GM18498 (cell line): ENCODE measurements around the gene KIF6.

Experiments used
- ATAC-seq: cut with Tn5 transposase; IDR thresholded peaks from one replicate; pipeline ENCODE4 v1.9.1; 2021; ENCODE audit warnings: mild to moderate bottlenecking, moderate library complexity; ENCODE audit not compliant: unreplicated experiment

Gene KIF6

GRCh38 chr6:39558591-39559190, 166.5 kb downstream of the KIF6 start:
- no peak for ATAC-seq

DNA sequence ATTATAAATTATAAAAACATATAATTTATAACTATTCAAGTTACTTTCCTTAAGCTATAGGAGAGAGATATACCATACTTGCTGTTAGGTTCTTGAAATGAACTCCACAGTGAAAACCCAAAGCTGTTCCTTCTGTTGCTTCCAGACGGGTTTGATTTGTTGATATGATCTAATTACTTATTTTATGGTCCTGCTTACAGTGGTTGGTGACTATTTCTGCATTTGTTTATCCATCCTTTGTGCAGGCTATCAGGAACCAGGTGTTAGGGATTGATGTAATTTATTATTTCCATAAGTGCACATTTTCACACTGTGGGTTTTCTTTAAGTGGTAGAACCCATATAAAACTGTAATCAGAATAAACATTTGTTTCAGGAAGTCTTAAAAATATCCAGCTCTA, 167.1 kb downstream of the KIF6 start:
- ATAC-seq = no peak

DNA sequence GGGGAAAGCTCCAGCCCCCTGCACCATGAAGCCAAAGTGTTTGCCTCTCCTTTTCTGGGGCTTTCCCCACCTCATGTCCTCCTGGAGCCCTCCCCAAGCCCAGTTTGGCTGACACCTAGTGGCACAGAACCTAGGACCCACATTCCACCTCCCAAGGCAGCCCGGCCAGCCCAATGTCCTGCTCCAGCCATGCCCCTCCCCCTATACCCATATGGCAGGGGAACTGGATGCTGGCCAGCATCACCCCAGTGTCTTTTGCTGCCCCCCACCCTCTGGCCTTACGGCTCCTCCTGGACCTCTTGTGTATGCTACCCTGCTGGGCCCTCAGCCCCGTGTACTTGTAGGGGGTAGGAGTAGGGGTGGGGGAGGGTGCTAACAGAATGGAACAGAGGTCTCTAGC, 170.1 kb downstream of the KIF6 start:
- ATAC-seq = no peak

DNA sequence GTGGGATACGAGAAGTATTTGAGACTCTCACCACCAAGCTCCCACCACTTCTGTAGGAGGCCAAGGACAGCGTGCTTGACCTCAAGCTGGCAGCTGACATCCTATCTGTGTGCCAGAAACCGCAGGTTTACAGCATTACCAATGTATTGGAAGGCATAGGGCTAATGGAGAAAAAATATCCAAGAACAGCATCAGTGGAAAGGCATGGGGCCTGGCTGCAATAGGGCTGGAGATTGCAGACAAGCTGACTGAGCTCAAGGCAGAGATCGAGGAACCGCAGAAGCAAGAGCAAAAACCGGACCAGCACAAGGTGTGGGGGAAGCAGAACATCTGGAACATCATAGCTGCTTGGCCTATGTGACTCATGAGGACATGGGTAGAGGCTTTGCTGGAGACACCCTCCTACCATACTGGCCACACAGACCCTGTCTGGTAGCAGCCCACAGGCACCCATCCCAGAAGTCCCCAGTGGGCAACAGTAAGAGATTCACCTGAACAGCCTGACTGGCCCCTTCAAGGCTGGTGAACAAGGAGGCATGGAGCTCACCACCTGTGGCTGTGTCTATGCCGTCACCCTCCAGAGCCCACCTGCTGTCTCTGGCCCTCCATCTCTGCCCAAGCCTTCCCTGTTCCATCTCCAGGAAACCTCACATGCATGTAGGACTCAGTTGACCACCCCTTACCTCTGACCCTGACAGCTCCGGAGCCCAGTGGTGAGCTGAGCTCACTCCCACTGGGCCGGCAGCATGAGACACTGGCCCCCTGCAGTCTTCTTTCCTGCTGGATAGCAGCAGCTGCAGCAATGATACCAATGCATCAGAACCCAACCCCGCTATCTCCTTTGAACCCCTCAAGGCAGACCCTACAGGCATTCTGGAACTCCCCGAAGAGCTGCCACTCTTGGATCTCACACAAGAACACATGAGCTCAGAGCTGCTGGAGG, 171.1 kb downstream of the KIF6 start:
- no peak for ATAC-seq

DNA sequence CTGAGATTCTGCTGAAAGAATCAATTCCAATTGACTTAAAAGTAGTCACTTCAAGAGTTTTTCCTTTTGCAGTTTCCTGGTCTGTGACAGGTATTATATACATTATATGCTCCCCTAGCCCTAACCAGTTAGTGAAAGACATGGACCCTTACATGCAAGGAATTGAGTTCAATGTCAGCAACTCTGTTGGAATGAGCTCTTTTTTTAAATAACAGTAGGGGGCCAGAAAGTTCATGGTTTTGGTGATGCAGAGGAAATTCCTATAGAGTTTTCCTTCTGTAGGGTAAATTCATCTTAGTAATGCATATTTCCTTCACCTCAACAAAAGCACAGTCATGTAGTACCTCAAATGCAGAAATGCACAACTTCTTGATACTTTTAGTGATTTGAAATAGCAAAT, 172.2 kb downstream of the KIF6 start:
- no peak for ATAC-seq

DNA sequence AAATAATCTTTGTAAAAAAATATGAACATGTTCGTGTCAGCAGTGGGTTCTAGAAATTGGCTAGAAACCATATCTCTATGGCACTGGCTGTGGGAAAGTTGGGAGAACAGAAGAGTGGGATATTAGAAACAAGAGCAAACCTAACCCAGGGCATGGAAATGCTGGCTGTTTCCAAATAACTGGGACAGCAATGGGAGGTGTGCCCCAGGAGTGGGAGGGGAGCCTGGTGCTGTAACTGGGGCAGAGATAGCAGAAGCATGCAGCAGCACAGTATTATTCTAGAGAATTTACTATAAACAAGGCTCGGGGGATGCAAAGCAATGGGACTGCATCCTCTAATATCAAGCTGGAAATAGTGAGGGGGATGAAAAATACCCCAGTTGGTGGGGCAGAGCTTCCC, 175.0 kb downstream of the KIF6 start:
- ATAC-seq = no peak

GRCh38 chr6:39546731-39547130, 178.5 kb downstream of the KIF6 start:
- no peak for ATAC-seq

- ATAC-seq = no peak
Observed at GRCh38 chr6:39543950-39544349, 181.3 kb downstream of the KIF6 start.

GRCh38 chr6:39543095-39543494, 182.1 kb downstream of the KIF6 start:
- no peak for ATAC-seq

DNA sequence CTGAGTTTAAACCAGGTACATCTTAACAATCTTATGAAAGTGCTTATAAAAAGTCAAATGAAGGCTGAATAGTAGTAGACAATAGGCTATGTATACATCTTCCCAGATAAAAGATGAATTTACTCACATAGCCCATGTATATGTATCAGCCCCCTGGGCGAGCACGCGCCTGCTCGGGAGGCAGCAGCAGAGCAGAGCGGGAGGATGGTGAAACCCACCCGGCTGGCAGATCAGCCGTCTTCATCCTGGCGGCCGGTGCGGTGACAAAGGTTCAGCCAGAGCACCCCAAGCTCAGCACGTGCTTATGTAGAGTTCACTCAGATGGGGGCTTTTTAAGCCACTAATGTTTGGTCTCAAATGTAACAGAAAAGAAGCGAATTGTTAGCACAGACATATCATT, 184.8 kb downstream of the KIF6 start:
- ATAC-seq = no peak

- peak; percentile 97 for ATAC-seq
Observed at GRCh38 chr6:39530201-39530759, 194.9 kb downstream of the KIF6 start.

- no peak for ATAC-seq
Observed at GRCh38 chr6:39527792-39528564, 197.2 kb downstream of the KIF6 start.

- no peak for ATAC-seq
Observed at GRCh38 chr6:39524007-39524406, 201.2 kb downstream of the KIF6 start.

- no peak for ATAC-seq
Observed at GRCh38 chr6:39521958-39522357, 203.2 kb downstream of the KIF6 start.

- ATAC-seq = no peak
Observed at GRCh38 chr6:39520916-39521315, 204.3 kb downstream of the KIF6 start.

GRCh38 chr6:39520411-39520810, 204.8 kb downstream of the KIF6 start:
- no peak for ATAC-seq

GRCh38 chr6:39518221-39518620, 207.0 kb downstream of the KIF6 start:
- no peak for ATAC-seq

DNA sequence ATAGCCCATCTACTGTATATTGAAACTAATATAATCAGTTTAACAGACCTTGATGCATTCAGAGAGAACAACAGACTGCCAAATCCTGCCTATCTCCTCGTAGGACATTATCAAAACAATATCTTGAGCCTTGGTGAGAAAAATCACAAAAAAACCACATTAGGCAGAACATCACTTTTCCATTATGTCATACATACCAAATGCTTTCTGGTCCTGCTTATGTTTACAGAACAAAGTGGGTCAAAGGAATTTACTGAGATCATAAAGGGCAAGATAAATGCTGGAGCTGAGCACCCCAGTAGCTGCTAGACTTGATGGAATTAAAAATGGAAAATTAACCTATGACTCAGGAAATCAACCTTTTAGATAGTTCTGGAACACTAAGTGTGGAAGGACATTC, 207.5 kb downstream of the KIF6 start:
- ATAC-seq = no peak

GRCh38 chr6:39516471-39516870, 208.7 kb downstream of the KIF6 start:
- no peak for ATAC-seq

- no peak for ATAC-seq
Observed at GRCh38 chr6:39515471-39515870, 209.7 kb downstream of the KIF6 start.

GRCh38 chr6:39515006-39515405, 210.2 kb downstream of the KIF6 start:
- ATAC-seq = no peak
